Activated T-cell treated with anti-CD3 and anti-CD28 coated beads for 1 hour (primary cell): Measurements from ENCODE around the gene C11orf21.

Experiments
- DNase-seq: peaks from one replicate; pipeline ENCODE4 v3.0.0-alpha.2; 2020; ENCODE audit warnings: low read depth

The C11orf21 gene

GRCh38 chr11:2320568-2321310 lies 19.0 kb upstream of the C11orf21 start:
- DNase-seq, result no peak

GRCh38 chr11:2319791-2320472 lies 18.2 kb upstream of the C11orf21 start:
- DNase-seq, result no peak

GRCh38 chr11:2318707-2319106 lies 17.0 kb upstream of the C11orf21 start:
- no peak for DNase-seq

- DNase-seq, result no peak
Measured at GRCh38 chr11:2318123-2318522, 16.4 kb upstream of the C11orf21 start.

GRCh38 chr11:2317354-2318050 lies 15.8 kb upstream of the C11orf21 start:
- no peak for DNase-seq

- no peak for DNase-seq
Measured at GRCh38 chr11:2316963-2317244, 15.2 kb upstream of the C11orf21 start.

- no peak for DNase-seq
Measured at GRCh38 chr11:2316169-2316962, 14.6 kb upstream of the C11orf21 start.

GRCh38 chr11:2315395-2316168 lies 13.9 kb upstream of the C11orf21 start:
- no peak for DNase-seq

GRCh38 chr11:2314525-2315394 lies 13.0 kb upstream of the C11orf21 start:
- DNase-seq, result no peak

GRCh38 chr11:2314136-2314524 lies 12.4 kb upstream of the C11orf21 start:
- no peak for DNase-seq

GRCh38 chr11:2313051-2313951 lies 11.6 kb upstream of the C11orf21 start:
- no peak for DNase-seq

- no peak for DNase-seq
Measured at GRCh38 chr11:2312232-2313042, 10.7 kb upstream of the C11orf21 start.

GRCh38 chr11:2311353-2312133 lies 9.8 kb upstream of the C11orf21 start:
- DNase-seq, result no peak

GRCh38 chr11:2310786-2311352 lies 9.2 kb upstream of the C11orf21 start:
- no peak for DNase-seq

- DNase-seq, result no peak
Measured at GRCh38 chr11:2310073-2310785, 8.5 kb upstream of the C11orf21 start.

- DNase-seq, result no peak
Measured at GRCh38 chr11:2309251-2310072, 7.7 kb upstream of the C11orf21 start.
